ENCODE measurements around the gene TUBA4B.
"Not testable (repeated sequence)": the region's sequence is repeated elsewhere in the genome, so short reads cannot be mapped to it uniquely, and the experiment has no call there.

Gene TUBA4B

GRCh38 chr2:219277703-219278654 is 24.9 kb downstream of the TUBA4B start:
- DNase-seq (ENCODE audit: low read depth): peak; percentile 54

GRCh38 chr2:219278655-219279150 is 25.7 kb downstream of the TUBA4B start:
- DNase-seq (ENCODE audit: low read depth): no peak

GRCh38 chr2:219279151-219279915 is 26.3 kb downstream of the TUBA4B start, which contains the start of gene DNAJB2:
DNAJB2 (plus strand) TSS chr2:219279366; CDS start chr2:219279834, 468 bp downstream.
- DNase-seq (ENCODE audit: low read depth): peak; percentile 97

- no peak for DNase-seq (ENCODE audit: low read depth)
Observed at GRCh38 chr2:219279916-219280516, 27.0 kb downstream of the TUBA4B start.

- DNase-seq (ENCODE audit: low read depth): no peak
Observed at GRCh38 chr2:219280651-219281050, 27.6 kb downstream of the TUBA4B start.

- no peak for DNase-seq (ENCODE audit: low read depth)
Observed at GRCh38 chr2:219281588-219281987, 28.5 kb downstream of the TUBA4B start.

GRCh38 chr2:219282375-219282774 is 29.3 kb downstream of the TUBA4B start:
- no peak for DNase-seq (ENCODE audit: low read depth)

- no peak for DNase-seq (ENCODE audit: low read depth)
Observed at GRCh38 chr2:219282943-219283581, 30.0 kb downstream of the TUBA4B start.

GRCh38 chr2:219284501-219285372 is 31.7 kb downstream of the TUBA4B start:
- DNase-seq (ENCODE audit: low read depth): no peak

GRCh38 chr2:219285373-219285735 is 32.3 kb downstream of the TUBA4B start:
- no peak for DNase-seq (ENCODE audit: low read depth)

- DNase-seq (ENCODE audit: low read depth): no peak
Observed at GRCh38 chr2:219285894-219286425, 32.9 kb downstream of the TUBA4B start.

GRCh38 chr2:219286436-219287115 is 33.5 kb downstream of the TUBA4B start:
- no peak for DNase-seq (ENCODE audit: low read depth)

GRCh38 chr2:219287116-219287440 is 34.0 kb downstream of the TUBA4B start:
- DNase-seq (ENCODE audit: low read depth): not testable (repeated sequence)

GRCh38 chr2:219287580-219288265 is 34.7 kb downstream of the TUBA4B start:
- no peak for DNase-seq (ENCODE audit: low read depth)

GRCh38 chr2:219289195-219289536 is 36.1 kb downstream of the TUBA4B start:
- DNase-seq (ENCODE audit: low read depth): no peak

GRCh38 chr2:219289537-219290361 is 36.7 kb downstream of the TUBA4B start:
- no peak for DNase-seq (ENCODE audit: low read depth)

GRCh38 chr2:219290381-219291171 is 37.5 kb downstream of the TUBA4B start:
- no peak for DNase-seq (ENCODE audit: low read depth)

- no peak for DNase-seq (ENCODE audit: low read depth)
Observed at GRCh38 chr2:219291394-219291793, 38.4 kb downstream of the TUBA4B start.
